PC-9 (cell line): ENCODE data around the gene MAN1B1. TPM values are rescaled to one million over a fixed set of nuclear protein-coding genes. Genes with fewer than 3 reads are reported as not detected.

Experiments used
- BruUV-seq: library from RNA; stranded (reverse); fragments of 400-500 nt; replicated peaks from 2 replicates; lab custom pipeline; 2021; lab: Mats Ljungman, UMichigan
- CTCF ChIA-PET: fragments of 300-600 bp; sonication (Branson Sonifier 250); formaldehyde crosslinking; loops from one replicate; lab custom pipeline; 2022; ENCODE audit warnings: antibody characterized with exemption; lab: Charles Lee
- POLR2A ChIA-PET: fragments of 300-600 bp; sonication (Branson Sonifier 250); formaldehyde crosslinking; loops from one replicate; lab custom pipeline; 2022; ENCODE audit warnings: antibody characterized with exemption; ENCODE audit not compliant: unreplicated experiment; lab: Charles Lee
- DNase-seq, 2 experiments: peaks; one replicate each; pipeline versions ENCODE4 v3.0.0 to v3.0.0-alpha.2; 2015 to 2022; ENCODE audit warnings: mixed read lengths in 1 of 2
- H2AFZ ChIP-seq: fragments of 200-600 bp; sonication (generic); 2 replicates; pipeline ENCODE4 v1.8.1; 2017; ENCODE audit warnings: antibody characterized with exemption
- H3F3A ChIP-seq: fragments of 200-600 bp; sonication (generic); 2 replicates; pipeline ENCODE4 v1.8.1; 2017; ENCODE audit warnings: antibody characterized with exemption, mild to moderate bottlenecking, low read depth; ENCODE audit not compliant: insufficient read depth
- H3K27ac ChIP-seq: fragments of 200-600 bp; sonication (generic); 2 replicates; pipeline ENCODE4 v1.6.1; 2016; ENCODE audit warnings: mixed run types
- H3K27me3 ChIP-seq: fragments of 200-600 bp; sonication (generic); 2 replicates; pipeline ENCODE4 v1.6.1; 2016; ENCODE audit warnings: low read depth, mixed run types; ENCODE audit not compliant: insufficient read depth
- H3K36me3 ChIP-seq: fragments of 200-600 bp; sonication (generic); 2 replicates; pipeline ENCODE4 v1.6.1; 2016; ENCODE audit warnings: low read depth, mixed run types
- H3K4me1 ChIP-seq: fragments of 200-600 bp; sonication (generic); replicated peaks from 2 replicates; pipeline ENCODE4 v1.6.1; 2016; ENCODE audit warnings: mixed run types; ENCODE audit not compliant: insufficient read depth
- H3K4me2 ChIP-seq: fragments of 200-600 bp; sonication (generic); 2 replicates; pipeline ENCODE4 v1.6.1; 2017; ENCODE audit warnings: mixed run types
- H3K4me3 ChIP-seq: fragments of 200-600 bp; sonication (generic); 2 replicates; pipeline ENCODE4 v1.6.1; 2016; ENCODE audit warnings: mixed run types
- H3K79me2 ChIP-seq: fragments of 200-600 bp; sonication (generic); 2 replicates; pipeline ENCODE4 v1.6.1; 2017; ENCODE audit warnings: low read depth, mixed run types
- H3K9me2 ChIP-seq: fragments of 200-600 bp; sonication (generic); 2 replicates; pipeline ENCODE4 v1.8.1; 2017; ENCODE audit warnings: mild to moderate bottlenecking; ENCODE audit not compliant: insufficient read depth
- H3K9me3 ChIP-seq: fragments of 200-600 bp; sonication (generic); 2 replicates; pipeline ENCODE4 v1.8.1; 2016; ENCODE audit warnings: low read depth; ENCODE audit not compliant: insufficient read depth
- H4K20me1 ChIP-seq: fragments of 200-600 bp; sonication (generic); 2 replicates; pipeline ENCODE4 v1.8.1; 2017; ENCODE audit not compliant: insufficient read depth
- CTCF ChIP-seq: fragments of 200-600 bp; sonication (generic); conservative IDR thresholded peaks from 2 replicates; pipeline ENCODE4 v1.6.1; 2017; ENCODE audit warnings: mixed run types, antibody characterized with exemption, mild to moderate bottlenecking, moderate library complexity
- EZH2 ChIP-seq: fragments of 200-600 bp; sonication (generic); IDR thresholded peaks from 2 replicates; pipeline ENCODE4 v1.8.0; 2017; ENCODE audit warnings: antibody characterized with exemption, low read depth
- intact Hi-C: fragments of 100-400 bp; cut with micrococcal nuclease; formaldehyde crosslinking; loops from one replicate; pipeline ENCODE4 v1.10.0; 2022; ENCODE audit not compliant: unreplicated experiment
- total RNA-seq: library from RNA; stranded (reverse); gene quantifications from 2 replicates; pipeline ENCODE4 v1.2.3, GENCODE V29; 2021

Gene MAN1B1
- total RNA-seq, 1 experiment from 2014 or later: 79.3 TPM

GRCh38 chr9:137111788-137112563 is 25.2 kb downstream of the MAN1B1 start:
- no peak overlapping the region for H3K4me2 ChIP-seq
- no peaks in the 10 kb centered on the region for H3K36me3 ChIP-seq
- H3K27ac ChIP-seq: no peak overlapping the region
- intact Hi-C loops: no loop called here
- no peaks in the 10 kb centered on the region for H3K79me2 ChIP-seq
- POLR2A ChIA-PET: no interaction called here
- peaks cover 6% of the 10 kb centered on the region for H3K4me1 ChIP-seq
- no peaks in the 10 kb centered on the region for H3F3A ChIP-seq
- H3K27me3 ChIP-seq: no peaks in the 10 kb centered on the region
- H3K9me3 ChIP-seq: no peaks in the 10 kb centered on the region
- CTCF ChIA-PET: no interaction called here
- no peaks in the 10 kb centered on the region for H3K9me2 ChIP-seq
- BruUV-seq: no TSS peak
- no peak for DNase-seq
- no peak overlapping the region for H2AFZ ChIP-seq
- H3K4me3 ChIP-seq: no peak overlapping the region
- TF ChIP-seq EZH2 (no peak), CTCF (no peak)
- no peaks in the 10 kb centered on the region for H4K20me1 ChIP-seq

- Histone ChIP-seq H3F3A (no peaks in the 10 kb centered on the region), H2AFZ (no peak overlapping the region), H3K9me3 (no peaks in the 10 kb centered on the region), H4K20me1 (no peaks in the 10 kb centered on the region), H3K79me2 (no peaks in the 10 kb centered on the region), H3K27ac (no peak overlapping the region), H3K4me1 (peaks cover 6% of the 10 kb centered on the region), H3K36me3 (no peaks in the 10 kb centered on the region), H3K27me3 (no peaks in the 10 kb centered on the region), H3K9me2 (no peaks in the 10 kb centered on the region), H3K4me2 (no peak overlapping the region), H3K4me3 (no peak overlapping the region)
- no peak for DNase-seq
- no peak for TF ChIP-seq EZH2
- no peak for TF ChIP-seq CTCF
- no TSS peak for BruUV-seq
- POLR2A ChIA-PET: no interaction called here
- intact Hi-C loops: no loop called here
- CTCF ChIA-PET: no interaction called here
Observed at GRCh38 chr9:137112564-137113384, 26.0 kb downstream of the MAN1B1 start.

- H2AFZ ChIP-seq: no peak overlapping the region
- ChIA-PET POLR2A (no interaction called here), CTCF (interaction anchor here (0.7 kb wide), 1 partner anchor 313 kb away, joined by 11 read pairs; no protein-coding TSS in a partner anchor)
- H3K36me3 ChIP-seq: no peaks in the 10 kb centered on the region
- H3K4me2 ChIP-seq: no peak overlapping the region
- intact Hi-C loops: no loop called here
- no peak overlapping the region for H3K27ac ChIP-seq
- H3K4me1 ChIP-seq: peaks cover 6% of the 10 kb centered on the region
- no peaks in the 10 kb centered on the region for H4K20me1 ChIP-seq
- H3F3A ChIP-seq: no peaks in the 10 kb centered on the region
- TSS peak; percentile 31 for BruUV-seq
- H3K9me3 ChIP-seq: no peaks in the 10 kb centered on the region
- no peak for TF ChIP-seq CTCF
- no peak for TF ChIP-seq EZH2
- H3K9me2 ChIP-seq: no peaks in the 10 kb centered on the region
- H3K79me2 ChIP-seq: no peaks in the 10 kb centered on the region
- no peak for DNase-seq
- H3K4me3 ChIP-seq: no peak overlapping the region
- no peaks in the 10 kb centered on the region for H3K27me3 ChIP-seq
Observed at GRCh38 chr9:137113385-137114159, 26.8 kb downstream of the MAN1B1 start.
